ENCODE measurements around the gene CLDN19. TPM values are rescaled to one million over a fixed set of nuclear protein-coding genes. Genes with fewer than 3 reads are reported as not detected.
A peak's percentile ranks its signal among the peaks of the same experiment; 100 is the strongest.

Gene CLDN19
- total and polyA plus RNA-seq, 9 of the 15 experiments (the other 6 are each of a cell fraction or from before 2014, with no cell fraction given): not detected

- no peak for ATAC-seq
- Histone ChIP-seq H2AFZ (ENCODE audit: low read depth, low read length) (no peak overlapping the region), H3K4me2 (ENCODE audit: insufficient read depth, low read length) (no peak overlapping the region), H4K20me1 (replicated peaks; ENCODE audit: control insufficient read depth, insufficient read depth, low read length) (no peaks in the 10 kb centered on the region), H3K36me3 (ENCODE audit: control insufficient read depth, insufficient read depth, low read length) (peaks cover 71% of the 10 kb centered on the region), H3K4me1 (replicated peaks in 1 of 2; ENCODE audit: control insufficient read depth in 2 of 2, insufficient read depth in 2 of 2, low read length in 2 of 2) (peaks cover 0 to 11% of the 10 kb centered on the region in 2 experiments; a peak in 3 of 5 replicates), H3K79me2 (ENCODE audit: control insufficient read depth, insufficient read depth, low read length) (no peaks in the 10 kb centered on the region), H3K9ac (ENCODE audit: insufficient read depth in 1 of 2, low read depth in 2 of 2, low read length in 2 of 2) (no peak overlapping the region), H3K9me1 (ENCODE audit: control insufficient read depth, insufficient read depth, low read length) (no peaks in the 10 kb centered on the region), H3K4me3 (no peak overlapping the region), H3K9me3 (replicated peaks; ENCODE audit: control insufficient read depth, insufficient read depth, low read depth, low read length) (no peaks in the 10 kb centered on the region), H3K27ac (ENCODE audit: extremely low read depth, low read depth, low read length) (no peak overlapping the region), H3K27me3 (ENCODE audit: control insufficient read depth in 2 of 2, insufficient read depth in 2 of 2, low read length in 2 of 2) (no peaks in the 10 kb centered on the region)
- WGBS (ENCODE audit: insufficient coverage, low coverage, missing lambda C conversion rate): 92% methylated on average over 1 of the region's 1 CpG
- intact Hi-C loops (cut with micrococcal nuclease): no loop called here
- ChIA-PET POLR2A (interaction anchor here (0.5 to 5.2 kb wide), 4 partner anchors 10 to 1793 kb away, joined by 3 to 27 read pairs (median 3); no protein-coding TSS in a partner anchor), CTCF (ENCODE audit: low intra/inter-chr PET ratio) (interaction anchor here (1.3 kb wide), 1 partner anchor 293 kb away, joined by 4 read pairs; no protein-coding TSS in a partner anchor)
- in situ Hi-C loops (cut with MboI): loop anchor here (5.0 kb wide), 1 partner anchor 142 kb away; no protein-coding TSS in a partner anchor
- FAIRE-seq: no peak
- peak in 1 of 4 experiments; percentile 4 for DNase-seq (ENCODE audit: extremely low read depth in 1 of 4, low spot score in 3 of 4)
- BruUV-seq (replicated peaks): no TSS peak
- TF ChIP-seq ZNF146 (CRISPR knock-in tag; IDR thresholded peaks at IDR 0.05; ENCODE audit: unreplicated experiment) (no peak), ZNF592 (IDR thresholded peaks at IDR 0.05) (no peak), LCOR (CRISPR knock-in tag; IDR thresholded peaks at IDR 0.05) (no peak), ZNF77 (CRISPR knock-in tag; IDR thresholded peaks at IDR 0.05) (no peak), RFX5 (IDR thresholded peaks at IDR 0.05; ENCODE audit: low read depth, low read length) (no peak), HLTF (IDR thresholded peaks at IDR 0.05) (no peak), ZNF431 (CRISPR knock-in tag; IDR thresholded peaks at IDR 0.05) (no peak), CBX5 (IDR thresholded peaks at IDR 0.05; ENCODE audit: borderline replicate concordance, low read depth) (no peak), AFF1 (IDR thresholded peaks at IDR 0.05; ENCODE audit: low read depth in 1 of 2, partially characterized antibody in 2 of 2) (no peak), NR0B1 (IDR thresholded peaks at IDR 0.05; ENCODE audit: partially characterized antibody) (no peak), NFIC (IDR thresholded peaks at IDR 0.05) (no peak), ELF1 (tag; IDR thresholded peaks at IDR 0.05) (no peak), SMC3 (conservative IDR thresholded peaks at IDR 0.05; ENCODE audit: insufficient read depth, low read depth, low read length) (no peak), HIVEP1 (CRISPR knock-in tag; IDR thresholded peaks at IDR 0.05) (no peak), MTA3 (IDR thresholded peaks at IDR 0.05; ENCODE audit: borderline replicate concordance) (no peak)
These were observed 40.1 kb upstream of the CLDN19 start for GRCh38 chr1:42780176-42780575.
